ENCODE measurements around the gene SH2D3C. TPM values are rescaled to one million over a fixed set of nuclear protein-coding genes. Genes with fewer than 3 reads are reported as not detected.

The SH2D3C gene
- total and polyA plus RNA-seq, 12 donors = 2.1 to 27.1 (median 10.3) TPM

- Histone ChIP-seq H3K9me3 (replicated peaks in 1 of 3) (no peaks in the 10 kb centered on the region), H3K27me3 (no peaks in the 10 kb centered on the region), H3K27ac (no peak overlapping the region), H3K4me3 (no peak overlapping the region), H3K4me1 (replicated peaks in 1 of 2) (peaks cover 14 to 16% of the 10 kb centered on the region in 2 donors), H3K36me3 (replicated peaks in 1 of 2) (no peaks in the 10 kb centered on the region)
- no peak for DNase-seq
- intact Hi-C loops (cut with DNase I) = no loop called here
- TF ChIP-seq CTCF (IDR thresholded peaks at IDR 0.05) = no peak
- TF ChIP-seq POLR2A (IDR thresholded peaks at IDR 0.05) = no peak
- 77 to 100% (median 86%) methylated on average over 1 to 11 of the region's 11 CpGs for WGBS, 4 donors
Observed at GRCh38 chr9:127711831-127712274, 66.6 kb downstream of the SH2D3C start.

- Histone ChIP-seq H3K27me3 (no peaks in the 10 kb centered on the region), H3K9me3 (replicated peaks in 1 of 3) (no peaks in the 10 kb centered on the region), H3K4me1 (replicated peaks in 1 of 2) (peaks cover 11 to 13% of the 10 kb centered on the region in 2 donors), H3K27ac (no peak overlapping the region), H3K4me3 (no peak overlapping the region), H3K36me3 (replicated peaks in 1 of 2) (no peaks in the 10 kb centered on the region)
- TF ChIP-seq POLR2A (IDR thresholded peaks at IDR 0.05) (no peak), CTCF (IDR thresholded peaks at IDR 0.05) (no peak)
- intact Hi-C loops (cut with DNase I) = no loop called here
- DNase-seq = no peak
- 64 to 79% (median 75%) methylated on average over 8 to 9 of the region's 9 CpGs for WGBS, 4 donors
Observed at GRCh38 chr9:127711226-127711701, 67.2 kb downstream of the SH2D3C start.

- intact Hi-C loops (cut with DNase I) = no loop called here
- TF ChIP-seq CTCF (IDR thresholded peaks at IDR 0.05) = no peak
- TF ChIP-seq POLR2A (IDR thresholded peaks at IDR 0.05) = no peak
- H3K27ac ChIP-seq = no peak overlapping the region
- H3K9me3 ChIP-seq (replicated peaks in 1 of 3) = no peaks in the 10 kb centered on the region
- H3K4me1 ChIP-seq (replicated peaks in 1 of 2) = peaks cover 7 to 9% of the 10 kb centered on the region in 2 donors
- no peaks in the 10 kb centered on the region for H3K36me3 ChIP-seq (replicated peaks in 1 of 2)
- WGBS, 4 donors = 89 to 96% (median 91%) methylated on average over 10 of the region's 10 CpGs
- H3K27me3 ChIP-seq = no peaks in the 10 kb centered on the region
- no peak for DNase-seq
- no peak overlapping the region for H3K4me3 ChIP-seq
Observed at GRCh38 chr9:127710204-127710783, 68.2 kb downstream of the SH2D3C start.

- DNase-seq = no peak
- H3K9me3 ChIP-seq (replicated peaks in 1 of 3) = no peaks in the 10 kb centered on the region
- WGBS, 4 donors = 95 to 97% (median 96%) methylated on average over 7 to 8 of the region's 8 CpGs
- H3K36me3 ChIP-seq (replicated peaks in 1 of 2) = no peaks in the 10 kb centered on the region
- H3K27me3 ChIP-seq = no peaks in the 10 kb centered on the region
- H3K27ac ChIP-seq = no peak overlapping the region
- no peaks in the 10 kb centered on the region for H3K4me1 ChIP-seq (replicated peaks in 1 of 2)
- TF ChIP-seq POLR2A (IDR thresholded peaks at IDR 0.05) = no peak
- TF ChIP-seq CTCF (IDR thresholded peaks at IDR 0.05) = no peak
- no peak overlapping the region for H3K4me3 ChIP-seq
- intact Hi-C loops (cut with DNase I) = no loop called here
Observed at GRCh38 chr9:127708952-127709587, 69.4 kb downstream of the SH2D3C start.
